ENCODE measurements around the gene DNAJC9.

DNAJC9 gene

DNA sequence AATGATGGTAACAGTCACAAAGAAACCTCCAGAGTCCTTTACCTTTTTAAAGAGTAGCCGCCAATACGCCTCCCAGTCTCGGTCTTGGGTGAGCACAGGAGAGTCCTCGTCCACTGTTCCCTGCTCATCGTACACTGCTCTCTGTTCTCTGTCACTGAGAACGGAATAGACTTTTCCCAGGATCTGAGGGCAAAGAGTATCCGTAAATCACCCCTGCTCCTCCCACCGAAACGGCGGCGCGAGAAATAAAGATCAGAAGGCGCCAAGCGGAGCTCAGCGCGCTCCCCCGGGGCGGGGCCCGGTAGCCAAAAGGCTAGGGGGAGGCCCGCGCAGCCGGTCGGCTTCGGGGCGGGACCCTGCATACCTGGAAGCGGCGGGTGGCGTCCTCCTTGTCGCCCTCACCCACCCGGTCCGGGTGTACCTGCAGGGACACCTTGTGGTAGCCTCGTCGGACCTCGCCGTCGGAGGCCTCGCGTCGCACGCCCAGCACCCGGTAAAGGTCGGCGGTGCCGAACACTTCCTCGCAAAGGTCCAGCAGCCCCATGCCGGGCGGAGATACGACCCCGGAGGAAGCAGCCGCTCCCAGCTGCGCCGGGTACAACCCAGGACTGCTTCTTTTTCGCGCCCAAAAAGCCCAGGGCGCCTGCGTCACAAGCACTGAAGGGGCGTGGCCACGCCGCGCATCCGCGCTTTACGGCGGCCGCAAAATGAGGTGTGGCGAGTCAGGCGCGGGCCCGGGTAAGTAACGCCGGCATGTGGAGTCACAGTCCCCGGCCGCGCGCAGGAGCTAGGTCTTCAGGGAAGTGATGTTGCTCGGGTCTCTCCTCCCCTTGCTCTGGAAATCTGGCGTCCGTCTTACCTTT lies at the start of gene DNAJC9 (continued):
- peak; percentile 67; the same call in 1 of the 2 replicates for TF ChIP-seq ZNF394 (tag by site-specific recombination; IDR thresholded peaks at IDR 0.05; ENCODE audit: borderline replicate concordance)
- TF ChIP-seq YY1 (tag by site-specific recombination; IDR thresholded peaks at IDR 0.05), result peak; percentile 43; the same call in 1 of the 2 replicates
- TF ChIP-seq ZBTB20 (tag by site-specific recombination; IDR thresholded peaks at IDR 0.05), result peak; percentile 98
- no peak for TF ChIP-seq ZNF514 (tag by site-specific recombination; IDR thresholded peaks at IDR 0.05)
- TF ChIP-seq KLF16 (tag by site-specific recombination; IDR thresholded peaks at IDR 0.05), result 0 out of 2 replicates have a peak, but pooled peaks have one; percentile 51
- TF ChIP-seq SP2 (tag by site-specific recombination; IDR thresholded peaks at IDR 0.05), result peak; percentile 85
- no peak for TF ChIP-seq HOXD13 (CRISPR knock-in tag; IDR thresholded peaks at IDR 0.05; ENCODE audit: borderline replicate concordance)
- TF ChIP-seq ZNF341 (tag by site-specific recombination; IDR thresholded peaks at IDR 0.05; ENCODE audit: low read depth), result peak; percentile 90
- TF ChIP-seq ZNF335 (tag by site-specific recombination; conservative IDR thresholded peaks at IDR 0.05), result peak; percentile 83
- TF ChIP-seq ZNF324 (tag by site-specific recombination; IDR thresholded peaks at IDR 0.05), result no peak; the same call in 1 of the 2 replicates
- TF ChIP-seq ZSCAN23 (tag by site-specific recombination; IDR thresholded peaks at IDR 0.05), result 0 out of 2 replicates have a peak, but pooled peaks have one; percentile 36
- TF ChIP-seq, protein P1, sequence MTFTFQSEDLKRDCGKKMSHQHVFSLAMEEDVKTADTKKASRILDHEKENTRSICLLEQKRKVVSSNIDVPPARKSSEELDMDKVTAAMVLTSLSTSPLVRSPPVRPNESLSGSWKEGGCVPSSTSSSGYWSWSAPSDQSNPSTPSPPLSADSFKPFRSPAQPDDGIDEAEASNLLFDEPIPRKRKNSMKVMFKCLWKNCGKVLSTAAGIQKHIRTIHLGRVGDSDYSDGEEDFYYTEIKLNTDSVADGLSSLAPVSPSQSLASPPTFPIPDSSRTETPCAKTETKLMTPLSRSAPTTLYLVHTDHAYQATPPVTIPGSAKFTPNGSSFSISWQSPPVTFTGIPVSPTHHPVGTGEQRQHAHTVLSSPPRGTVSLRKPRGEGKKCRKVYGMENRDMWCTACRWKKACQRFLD (tag by site-specific recombination; IDR thresholded peaks at IDR 0.05), result 0 out of 2 replicates have a peak, but pooled peaks have one; percentile 23
- TF ChIP-seq, protein P2, sequence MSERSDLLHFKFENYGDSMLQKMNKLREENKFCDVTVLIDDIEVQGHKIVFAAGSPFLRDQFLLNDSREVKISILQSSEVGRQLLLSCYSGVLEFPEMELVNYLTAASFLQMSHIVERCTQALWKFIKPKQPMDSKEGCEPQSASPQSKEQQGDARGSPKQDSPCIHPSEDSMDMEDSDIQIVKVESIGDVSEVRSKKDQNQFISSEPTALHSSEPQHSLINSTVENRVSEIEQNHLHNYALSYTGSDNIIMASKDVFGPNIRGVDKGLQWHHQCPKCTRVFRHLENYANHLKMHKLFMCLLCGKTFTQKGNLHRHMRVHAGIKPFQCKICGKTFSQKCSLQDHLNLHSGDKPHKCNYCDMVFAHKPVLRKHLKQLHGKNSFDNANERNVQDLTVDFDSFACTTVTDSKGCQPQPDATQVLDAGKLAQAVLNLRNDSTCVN (tag by site-specific recombination; optimal IDR thresholded peaks at IDR 0.05), result peak; percentile 90
- TF ChIP-seq ZNF585B (tag by site-specific recombination; IDR thresholded peaks at IDR 0.05), result no peak
- TF ChIP-seq ZNF677 (tag by site-specific recombination; IDR thresholded peaks at IDR 0.05), result no peak
- TF ChIP-seq ZNF624 (tag by site-specific recombination; IDR thresholded peaks at IDR 0.05), result no peak
- peak; percentile 75 for TF ChIP-seq ZNF24 (tag by site-specific recombination; IDR thresholded peaks at IDR 0.05)
- TF ChIP-seq ZBTB21 (tag by site-specific recombination; IDR thresholded peaks at IDR 0.05), result peak; percentile 76
- TF ChIP-seq, protein P3, sequence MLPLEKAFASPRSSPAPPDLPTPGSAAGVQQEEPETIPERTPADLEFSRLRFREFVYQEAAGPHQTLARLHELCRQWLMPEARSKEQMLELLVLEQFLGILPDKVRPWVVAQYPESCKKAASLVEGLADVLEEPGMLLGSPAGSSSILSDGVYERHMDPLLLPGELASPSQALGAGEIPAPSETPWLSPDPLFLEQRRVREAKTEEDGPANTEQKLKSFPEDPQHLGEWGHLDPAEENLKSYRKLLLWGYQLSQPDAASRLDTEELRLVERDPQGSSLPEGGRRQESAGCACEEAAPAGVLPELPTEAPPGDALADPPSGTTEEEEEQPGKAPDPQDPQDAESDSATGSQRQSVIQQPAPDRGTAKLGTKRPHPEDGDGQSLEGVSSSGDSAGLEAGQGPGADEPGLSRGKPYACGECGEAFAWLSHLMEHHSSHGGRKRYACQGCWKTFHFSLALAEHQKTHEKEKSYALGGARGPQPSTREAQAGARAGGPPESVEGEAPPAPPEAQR (tag by site-specific recombination; IDR thresholded peaks at IDR 0.05), result no peak
- no peak for TF ChIP-seq ZNF354C (tag by site-specific recombination; IDR thresholded peaks at IDR 0.05; ENCODE audit: borderline replicate concordance, low read depth)
- TF ChIP-seq, protein P4, sequence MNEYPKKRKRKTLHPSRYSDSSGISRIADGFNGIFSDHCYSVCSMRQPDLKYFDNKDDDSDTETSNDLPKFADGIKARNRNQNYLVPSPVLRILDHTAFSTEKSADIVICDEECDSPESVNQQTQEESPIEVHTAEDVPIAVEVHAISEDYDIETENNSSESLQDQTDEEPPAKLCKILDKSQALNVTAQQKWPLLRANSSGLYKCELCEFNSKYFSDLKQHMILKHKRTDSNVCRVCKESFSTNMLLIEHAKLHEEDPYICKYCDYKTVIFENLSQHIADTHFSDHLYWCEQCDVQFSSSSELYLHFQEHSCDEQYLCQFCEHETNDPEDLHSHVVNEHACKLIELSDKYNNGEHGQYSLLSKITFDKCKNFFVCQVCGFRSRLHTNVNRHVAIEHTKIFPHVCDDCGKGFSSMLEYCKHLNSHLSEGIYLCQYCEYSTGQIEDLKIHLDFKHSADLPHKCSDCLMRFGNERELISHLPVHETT (tag by site-specific recombination; IDR thresholded peaks at IDR 0.05), result peak; percentile 72
- peak; percentile 95 for TF ChIP-seq ZNF610 (tag by site-specific recombination; IDR thresholded peaks at IDR 0.05; ENCODE audit: borderline replicate concordance)
- 0 out of 2 replicates have a peak, but pooled peaks have one; percentile 63 for TF ChIP-seq BCL11B (tag by site-specific recombination; IDR thresholded peaks at IDR 0.05; ENCODE audit: low read depth)
- TF ChIP-seq FEZF1 (tag by site-specific recombination; IDR thresholded peaks at IDR 0.05), result peak; percentile 47; the same call in 1 of the 2 replicates
- no peak for TF ChIP-seq ZNF140 (tag by site-specific recombination; IDR thresholded peaks at IDR 0.05)
- peak; percentile 83 for TF ChIP-seq SP7 (tag by site-specific recombination; IDR thresholded peaks at IDR 0.05)
- peak; percentile 72 for TF ChIP-seq IKZF3 (tag by site-specific recombination; IDR thresholded peaks at IDR 0.05)
- TF ChIP-seq, protein P5, sequence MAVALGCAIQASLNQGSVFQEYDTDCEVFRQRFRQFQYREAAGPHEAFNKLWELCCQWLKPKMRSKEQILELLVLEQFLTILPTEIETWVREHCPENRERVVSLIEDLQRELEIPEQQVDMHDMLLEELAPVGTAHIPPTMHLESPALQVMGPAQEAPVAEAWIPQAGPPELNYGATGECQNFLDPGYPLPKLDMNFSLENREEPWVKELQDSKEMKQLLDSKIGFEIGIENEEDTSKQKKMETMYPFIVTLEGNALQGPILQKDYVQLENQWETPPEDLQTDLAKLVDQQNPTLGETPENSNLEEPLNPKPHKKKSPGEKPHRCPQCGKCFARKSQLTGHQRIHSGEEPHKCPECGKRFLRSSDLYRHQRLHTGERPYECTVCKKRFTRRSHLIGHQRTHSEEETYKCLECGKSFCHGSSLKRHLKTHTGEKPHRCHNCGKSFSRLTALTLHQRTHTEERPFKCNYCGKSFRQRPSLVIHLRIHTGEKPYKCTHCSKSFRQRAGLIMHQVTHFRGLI (tag by site-specific recombination; IDR thresholded peaks at IDR 0.05), result no peak
- peak; percentile 96 for TF ChIP-seq ZXDB (tag by site-specific recombination; IDR thresholded peaks at IDR 0.05)
- TF ChIP-seq, protein P6, sequence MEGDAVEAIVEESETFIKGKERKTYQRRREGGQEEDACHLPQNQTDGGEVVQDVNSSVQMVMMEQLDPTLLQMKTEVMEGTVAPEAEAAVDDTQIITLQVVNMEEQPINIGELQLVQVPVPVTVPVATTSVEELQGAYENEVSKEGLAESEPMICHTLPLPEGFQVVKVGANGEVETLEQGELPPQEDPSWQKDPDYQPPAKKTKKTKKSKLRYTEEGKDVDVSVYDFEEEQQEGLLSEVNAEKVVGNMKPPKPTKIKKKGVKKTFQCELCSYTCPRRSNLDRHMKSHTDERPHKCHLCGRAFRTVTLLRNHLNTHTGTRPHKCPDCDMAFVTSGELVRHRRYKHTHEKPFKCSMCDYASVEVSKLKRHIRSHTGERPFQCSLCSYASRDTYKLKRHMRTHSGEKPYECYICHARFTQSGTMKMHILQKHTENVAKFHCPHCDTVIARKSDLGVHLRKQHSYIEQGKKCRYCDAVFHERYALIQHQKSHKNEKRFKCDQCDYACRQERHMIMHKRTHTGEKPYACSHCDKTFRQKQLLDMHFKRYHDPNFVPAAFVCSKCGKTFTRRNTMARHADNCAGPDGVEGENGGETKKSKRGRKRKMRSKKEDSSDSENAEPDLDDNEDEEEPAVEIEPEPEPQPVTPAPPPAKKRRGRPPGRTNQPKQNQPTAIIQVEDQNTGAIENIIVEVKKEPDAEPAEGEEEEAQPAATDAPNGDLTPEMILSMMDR (tag by site-specific recombination; IDR thresholded peaks at IDR 0.05), result peak; percentile 62; the same call in 1 of the 2 replicates
